Sigmoid colon (tissue), 4 donors: Measurements from ENCODE around the gene HLA-B.

Experiments used
- CTCF ChIP-seq, 4 experiments: fragments of 450-650 bp in 3 of 4; fragments of 200-600 bp in 1 of 4; IDR thresholded peaks; one replicate each; pipeline ENCODE4 v1.5.1; 2016 to 2019; ENCODE audit warnings: antibody characterized with exemption in 4 of 4, mild to moderate bottlenecking in 3 of 4, moderate library complexity in 2 of 4
- POLR2AphosphoS5 ChIP-seq, 4 donors: sonication (generic); formaldehyde crosslinking; IDR thresholded peaks; one replicate each; pipeline ENCODE4 v1.6.1; 2017; ENCODE audit warnings: antibody characterized with exemption in 4 of 4

DNA sequence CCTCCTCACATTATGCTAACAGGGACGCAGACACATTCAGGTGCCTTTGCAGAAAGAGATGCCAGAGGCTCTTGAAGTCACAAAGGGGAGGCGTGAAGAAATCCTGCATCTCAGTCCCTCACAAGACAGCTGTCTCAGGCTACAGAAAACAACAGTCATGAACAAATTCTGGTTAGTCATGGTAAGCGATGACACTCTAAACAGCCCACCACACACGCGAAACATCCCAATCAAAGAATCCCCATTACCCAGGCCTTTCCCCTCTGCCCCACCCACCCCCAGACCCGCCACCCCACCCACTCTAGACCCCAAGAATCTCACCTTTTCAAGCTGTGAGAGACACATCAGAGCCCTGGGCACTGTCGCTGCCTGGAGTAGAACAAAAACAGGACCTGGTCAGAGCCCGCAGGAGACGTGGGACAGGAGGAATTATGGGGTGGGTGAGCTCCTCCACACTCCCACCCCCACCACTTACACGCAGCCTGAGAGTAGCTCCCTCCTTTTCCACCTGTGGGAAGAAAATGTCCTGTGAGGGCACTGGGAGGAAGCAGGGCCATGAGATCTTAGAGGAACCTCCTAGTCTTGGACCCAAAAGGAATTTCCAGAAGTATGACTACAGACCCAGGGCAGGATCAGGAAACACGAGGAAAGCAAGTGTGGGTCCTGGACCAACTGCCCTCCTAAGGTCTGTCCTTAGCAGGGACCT, 2.7 kb downstream of the HLA-B start:
- no peak for TF ChIP-seq CTCF (IDR thresholded peaks at IDR 0.05)
- TF ChIP-seq POLR2AphosphoS5 (IDR thresholded peaks at IDR 0.05) = no peak
